ENCODE results near the gene RBFOX1. TPM values are rescaled to one million over a fixed set of nuclear protein-coding genes. Genes with fewer than 3 reads are reported as not detected.

The RBFOX1 gene
- total and polyA plus RNA-seq, 10 of the 15 experiments (the other 5 are each of a cell fraction or from before 2014, with no cell fraction given) = 0.87 TPM; not detected in 9

DNA sequence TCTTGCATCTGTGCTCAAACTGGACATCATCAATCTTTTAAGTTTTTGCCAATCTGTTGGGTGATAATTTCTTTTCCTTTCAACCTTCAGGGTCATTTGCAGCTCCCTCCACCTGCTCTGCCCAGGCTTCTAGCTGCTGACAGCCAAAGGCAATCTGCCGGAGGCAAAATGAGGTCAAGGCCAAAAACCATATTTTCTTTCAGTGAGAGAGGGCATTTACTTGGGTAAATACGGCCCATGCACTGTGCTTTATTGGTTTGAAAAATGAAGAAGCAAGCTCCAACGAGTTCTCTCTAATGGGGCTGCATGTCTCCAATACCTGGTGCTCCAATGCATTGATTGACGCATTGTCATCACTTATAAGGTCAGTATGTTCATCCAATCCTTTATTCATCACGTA is 23.1 kb downstream of the RBFOX1 start:
- no peak overlapping the region for H3K27ac ChIP-seq (ENCODE audit: control insufficient read depth, insufficient read depth)
- H3K9ac ChIP-seq (ENCODE audit: control insufficient read depth, insufficient read depth, low read length) = no peak overlapping the region
- WGBS (ENCODE audit: insufficient coverage, insufficient replicate concordance, low lambda C conversion rate, missing lambda C conversion rate) = 13% methylated on average over 5 of the region's 5 CpGs
- ATAC-seq (no peak), DNase-seq (ENCODE audit: low read depth, low spot score) (no peak), FAIRE-seq (no peak)
- no peaks in the 10 kb centered on the region for H3K27me3 ChIP-seq (replicated peaks in 1 of 2; ENCODE audit: control insufficient read depth in 2 of 2, insufficient read depth in 2 of 2, low read length in 1 of 2)
- H3K4me2 ChIP-seq (ENCODE audit: control insufficient read depth, insufficient read depth) = no peak overlapping the region
- ChIA-PET POLR2A (no interaction called here), CTCF (no interaction called here), RAD21 (ENCODE audit: unreplicated experiment) (no interaction called here), SMC1A (ENCODE audit: uncharacterized antibody, unreplicated experiment) (no interaction called here)
- H3K4me1 ChIP-seq (ENCODE audit: control insufficient read depth, insufficient read depth, low read length) = no peaks in the 10 kb centered on the region
- intact Hi-C loops (cut with micrococcal nuclease; ENCODE audit: unreplicated experiment) = no loop called here
- no peak for TF ChIP-seq SMARCA5 (IDR thresholded peaks at IDR 0.05)
- TF ChIP-seq NR2C1 (IDR thresholded peaks at IDR 0.05) = no peak
- TF ChIP-seq, protein P1, sequence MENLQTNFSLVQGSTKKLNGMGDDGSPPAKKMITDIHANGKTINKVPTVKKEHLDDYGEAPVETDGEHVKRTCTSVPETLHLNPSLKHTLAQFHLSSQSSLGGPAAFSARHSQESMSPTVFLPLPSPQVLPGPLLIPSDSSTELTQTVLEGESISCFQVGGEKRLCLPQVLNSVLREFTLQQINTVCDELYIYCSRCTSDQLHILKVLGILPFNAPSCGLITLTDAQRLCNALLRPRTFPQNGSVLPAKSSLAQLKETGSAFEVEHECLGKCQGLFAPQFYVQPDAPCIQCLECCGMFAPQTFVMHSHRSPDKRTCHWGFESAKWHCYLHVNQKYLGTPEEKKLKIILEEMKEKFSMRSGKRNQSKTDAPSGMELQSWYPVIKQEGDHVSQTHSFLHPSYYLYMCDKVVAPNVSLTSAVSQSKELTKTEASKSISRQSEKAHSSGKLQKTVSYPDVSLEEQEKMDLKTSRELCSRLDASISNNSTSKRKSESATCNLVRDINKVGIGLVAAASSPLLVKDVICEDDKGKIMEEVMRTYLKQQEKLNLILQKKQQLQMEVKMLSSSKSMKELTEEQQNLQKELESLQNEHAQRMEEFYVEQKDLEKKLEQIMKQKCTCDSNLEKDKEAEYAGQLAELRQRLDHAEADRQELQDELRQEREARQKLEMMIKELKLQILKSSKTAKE (IDR thresholded peaks at IDR 0.05; ENCODE audit: low read depth, poor library complexity, severe bottlenecking) = no peak
- TF ChIP-seq BMI1 (IDR thresholded peaks at IDR 0.05; ENCODE audit: borderline replicate concordance) = no peak
- TF ChIP-seq, protein P2, sequence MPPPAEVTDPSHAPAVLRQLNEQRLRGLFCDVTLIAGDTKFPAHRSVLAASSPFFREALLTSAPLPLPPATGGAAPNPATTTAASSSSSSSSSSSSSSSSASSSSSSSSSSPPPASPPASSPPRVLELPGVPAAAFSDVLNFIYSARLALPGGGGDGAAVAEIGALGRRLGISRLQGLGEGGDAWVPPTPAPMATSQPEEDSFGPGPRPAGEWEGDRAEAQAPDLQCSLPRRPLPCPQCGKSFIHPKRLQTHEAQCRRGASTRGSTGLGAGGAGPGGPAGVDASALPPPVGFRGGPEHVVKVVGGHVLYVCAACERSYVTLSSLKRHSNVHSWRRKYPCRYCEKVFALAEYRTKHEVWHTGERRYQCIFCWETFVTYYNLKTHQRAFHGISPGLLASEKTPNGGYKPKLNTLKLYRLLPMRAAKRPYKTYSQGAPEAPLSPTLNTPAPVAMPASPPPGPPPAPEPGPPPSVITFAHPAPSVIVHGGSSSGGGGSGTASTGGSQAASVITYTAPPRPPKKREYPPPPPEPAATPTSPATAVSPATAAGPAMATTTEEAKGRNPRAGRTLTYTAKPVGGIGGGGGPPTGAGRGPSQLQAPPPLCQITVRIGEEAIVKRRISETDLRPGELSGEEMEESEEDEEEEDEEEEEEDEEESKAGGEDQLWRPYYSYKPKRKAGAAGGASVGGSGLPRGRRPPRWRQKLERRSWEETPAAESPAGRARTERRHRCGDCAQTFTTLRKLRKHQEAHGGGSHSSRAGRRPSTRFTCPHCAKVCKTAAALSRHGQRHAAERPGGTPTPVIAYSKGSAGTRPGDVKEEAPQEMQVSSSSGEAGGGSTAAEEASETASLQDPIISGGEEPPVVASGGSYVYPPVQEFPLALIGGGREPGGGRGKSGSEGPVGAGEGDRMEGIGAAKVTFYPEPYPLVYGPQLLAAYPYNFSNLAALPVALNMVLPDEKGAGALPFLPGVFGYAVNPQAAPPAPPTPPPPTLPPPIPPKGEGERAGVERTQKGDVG (CRISPR knock-in tag; IDR thresholded peaks at IDR 0.05) = no peak
- TF ChIP-seq TCF7 (IDR thresholded peaks at IDR 0.05; ENCODE audit: borderline replicate concordance) = no peak
- no peak for TF ChIP-seq MEF2A (IDR thresholded peaks at IDR 0.05; ENCODE audit: insufficient read depth, low read depth, low read length)
- TF ChIP-seq CREB1 (IDR thresholded peaks at IDR 0.05; ENCODE audit: low read depth) = no peak
- TF ChIP-seq WRNIP1 (IDR thresholded peaks at IDR 0.05; ENCODE audit: borderline replicate concordance, low read depth, low read length) = no peak
- TF ChIP-seq, protein P3, sequence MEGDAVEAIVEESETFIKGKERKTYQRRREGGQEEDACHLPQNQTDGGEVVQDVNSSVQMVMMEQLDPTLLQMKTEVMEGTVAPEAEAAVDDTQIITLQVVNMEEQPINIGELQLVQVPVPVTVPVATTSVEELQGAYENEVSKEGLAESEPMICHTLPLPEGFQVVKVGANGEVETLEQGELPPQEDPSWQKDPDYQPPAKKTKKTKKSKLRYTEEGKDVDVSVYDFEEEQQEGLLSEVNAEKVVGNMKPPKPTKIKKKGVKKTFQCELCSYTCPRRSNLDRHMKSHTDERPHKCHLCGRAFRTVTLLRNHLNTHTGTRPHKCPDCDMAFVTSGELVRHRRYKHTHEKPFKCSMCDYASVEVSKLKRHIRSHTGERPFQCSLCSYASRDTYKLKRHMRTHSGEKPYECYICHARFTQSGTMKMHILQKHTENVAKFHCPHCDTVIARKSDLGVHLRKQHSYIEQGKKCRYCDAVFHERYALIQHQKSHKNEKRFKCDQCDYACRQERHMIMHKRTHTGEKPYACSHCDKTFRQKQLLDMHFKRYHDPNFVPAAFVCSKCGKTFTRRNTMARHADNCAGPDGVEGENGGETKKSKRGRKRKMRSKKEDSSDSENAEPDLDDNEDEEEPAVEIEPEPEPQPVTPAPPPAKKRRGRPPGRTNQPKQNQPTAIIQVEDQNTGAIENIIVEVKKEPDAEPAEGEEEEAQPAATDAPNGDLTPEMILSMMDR (IDR thresholded peaks at IDR 0.05 in 2 of 3, conservative IDR thresholded peaks at IDR 0.05 in 1 of 3; ENCODE audit: control insufficient read depth in 2 of 3, extremely low read depth in 1 of 3, insufficient read depth in 1 of 3, low read depth in 3 of 3, low read length in 3 of 3) = no peak
- TF ChIP-seq ZZZ3 (IDR thresholded peaks at IDR 0.05; ENCODE audit: control insufficient read depth, insufficient read length, low read depth) = no peak
- BruUV-seq (replicated peaks) = no TSS peak
- no peaks in the 10 kb centered on the region for H4K20me1 ChIP-seq (ENCODE audit: control insufficient read depth, insufficient read depth)
- no peak overlapping the region for H2AFZ ChIP-seq (ENCODE audit: control insufficient read depth, low read depth, low read length)
- no peak overlapping the region for H3K4me3 ChIP-seq
- in situ Hi-C loops (cut with MboI) = no loop called here
- H3K79me2 ChIP-seq (ENCODE audit: control insufficient read depth, insufficient read depth, low read length) = no peaks in the 10 kb centered on the region
- H3K36me3 ChIP-seq (ENCODE audit: control insufficient read depth in 2 of 2, insufficient read depth in 2 of 2, low read length in 1 of 2) = no peaks in the 10 kb centered on the region
- H3K9me3 ChIP-seq (replicated peaks; ENCODE audit: control insufficient read depth, insufficient read depth, low read length) = no peaks in the 10 kb centered on the region

Measured in GM12878 (cell line).